Right lobe of liver (tissue), 6 donors: Measurements from ENCODE around the gene COL24A1. TPM values are rescaled to one million over a fixed set of nuclear protein-coding genes. Genes with fewer than 3 reads are reported as not detected.

Experiments
- ATAC-seq, 4 donors: fragments of 200-7000 bp; cut with Tn5 transposase; one replicate each; pipeline ENCODE4 v1.9.1; 2020; ENCODE audit warnings: mild to moderate bottlenecking in 4 of 4, moderate library complexity in 4 of 4
- DNase-seq, 3 donors: peaks; one replicate each; pipeline ENCODE4 v3.0.0-alpha.2; 2020
- H3K27ac ChIP-seq, 3 donors: fragments of 200-600 bp; one replicate each; pipeline ENCODE4 v1.8.0; 2022
- H3K27me3 ChIP-seq, 2 donors: fragments of 200-600 bp; one replicate each; pipeline ENCODE4 v1.8.0; 2022
- H3K36me3 ChIP-seq, 4 donors: fragments of 200-600 bp; sonication (generic) in 1 of 4; one replicate each; pipeline versions ENCODE4 v1.5.1 to v1.8.0; 2017 to 2022; ENCODE audit warnings: control low read depth in 1 of 4
- H3K4me1 ChIP-seq, 4 donors: fragments of 200-600 bp; sonication (generic) in 1 of 4; one replicate each; pipeline versions ENCODE4 v1.5.1 to v1.8.0; 2017 to 2022; ENCODE audit warnings: control low read depth in 1 of 4
- H3K4me3 ChIP-seq, 3 donors: fragments of 200-600 bp; one replicate each; pipeline ENCODE4 v1.8.0; 2022
- H3K9me3 ChIP-seq, 4 donors: fragments of 200-600 bp; sonication (generic) in 1 of 4; one replicate each; pipeline versions ENCODE4 v1.5.1 to v1.8.0; 2017 to 2022; ENCODE audit warnings: control low read depth in 1 of 4
- POLR2A ChIP-seq: fragments of 450-650 bp; IDR thresholded peaks from one replicate; pipeline ENCODE4 v1.6.1; 2017; ENCODE audit warnings: antibody characterized with exemption, mild to moderate bottlenecking
- WGBS: methylation state at CpG from one replicate; pipeline ENCODE4 v1.1.6; 2018; ENCODE audit warnings: low coverage, low lambda C conversion rate; ENCODE audit not compliant: insufficient coverage; ENCODE audit errors: missing lambda C conversion rate; 5-methylcytosine and 5-hydroxymethylcytosine counted together
- intact Hi-C, 2 donors: fragments of 100-400 bp; cut with DNase I; formaldehyde crosslinking; loops; one replicate each; pipeline versions ENCODE4 v1.11.2 to v1.14.1; 2022
- long read RNA-seq: library from polyadenylated mRNA; unstranded; transcript quantifications from one replicate; pipeline ENCODE4 v2.0.0, GENCODE V29; 2019
- total RNA-seq, 6 experiments: library from RNA; depleted of rRNA in 2 of 6; stranded (reverse); fragments of >200 nt in 2 of 6; fragmentation: NEBNext Ultra II Directional in 3 of 6; extraction: Animal tissue kit (Norgen Biotek cat#: 25700) in 3 of 6; gene quantifications; one replicate each; pipeline versions ENCODE4 v1.1.0 to v1.2.4, GENCODE V29; 2016 to 2023
- TF ChIP-seq, protein P1 (sequence below), 4 donors: fragments of 200-600 bp in 3 of 4; fragments of 450-650 bp in 1 of 4; IDR thresholded peaks; one replicate each; pipeline versions ENCODE4 v1.5.1 to v1.8.0; 2016 to 2022; ENCODE audit warnings: antibody characterized with exemption in 4 of 4, mild to moderate bottlenecking in 2 of 4
- donor health status: DM: no; HTN: yes; CAD: no.
- donor health status: DM: no; HTN: no; CAD: no.
- donor health status: DM: no; HTN: no; CAD: no.
- donor health status: DM: no; HTN: yes; CAD: no.
- donor health status: DM: no; HTN: yes; CAD: no.

Gene COL24A1
- under 1 TPM in 2 of 6 experiments, not detected in 4; 0.05 to 0.07 TPM for total RNA-seq
- long read RNA-seq, result 0 reads

DNA sequence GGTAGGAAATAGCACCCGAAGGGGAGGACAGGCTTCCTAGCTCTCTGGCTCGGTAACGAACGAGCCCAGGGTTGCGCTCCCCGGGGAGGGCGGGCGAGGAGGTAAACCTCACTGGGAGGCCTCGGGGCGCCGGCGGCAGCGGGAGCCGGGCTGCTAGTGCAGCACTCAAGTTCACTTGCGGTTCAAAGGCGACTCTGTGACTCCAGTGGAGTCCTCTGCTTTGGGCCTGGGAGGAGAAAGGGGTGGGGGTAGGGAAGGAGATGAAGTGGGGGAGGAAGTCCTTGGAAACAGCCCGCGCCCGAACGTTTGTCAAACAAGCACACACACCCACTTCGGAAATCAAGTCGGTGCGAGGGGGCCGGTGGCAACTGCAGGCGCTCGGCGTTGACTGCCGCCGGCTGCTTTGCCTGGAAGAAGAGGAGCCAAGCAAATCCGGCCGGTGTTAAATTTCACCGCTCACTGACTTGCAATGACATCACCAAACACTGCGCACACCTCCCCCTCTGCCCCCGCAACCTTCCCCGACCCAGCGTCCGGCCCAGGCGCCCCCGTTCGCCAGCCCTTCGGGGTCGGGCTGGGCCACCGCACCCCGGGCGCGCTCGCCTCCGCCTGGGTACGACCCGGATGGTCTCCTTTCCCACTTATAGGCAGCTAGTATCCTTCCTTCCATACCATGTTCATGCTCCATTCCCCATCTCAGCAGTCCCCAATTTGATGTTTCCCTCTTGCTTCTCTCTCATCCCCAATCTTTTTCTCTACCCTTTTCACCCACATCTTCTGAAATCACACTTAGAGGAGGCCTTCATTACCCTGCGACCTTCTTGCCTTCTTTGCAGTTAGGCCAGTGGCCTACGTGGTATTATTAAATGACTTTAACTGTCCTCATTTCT, at the start of gene COL24A1:
Gene COL24A1, minus strand, starts transcription at position 207 of the 890 bp plus-strand sequence. CDS start 376 bp downstream, outside the sequence.
- Histone ChIP-seq H3K36me3 (no peaks in the 10 kb centered on the region), H3K27me3 (no peaks in the 10 kb centered on the region), H3K4me1 (peaks cover 0 to 12% (median 0%) of the 10 kb centered on the region in 4 donors), H3K4me3 (peak within 1 kb of the TSS; percentile 3 to 22 (median 6)), H3K9me3 (no peaks in the 10 kb centered on the region), H3K27ac (no peak within 1 kb of the TSS)
- DNase-seq, result peak; percentile 37 to 47 (median 46)
- intact Hi-C loops, result no loop called here
- no peak for TF ChIP-seq POLR2A
- TF ChIP-seq, protein P1, sequence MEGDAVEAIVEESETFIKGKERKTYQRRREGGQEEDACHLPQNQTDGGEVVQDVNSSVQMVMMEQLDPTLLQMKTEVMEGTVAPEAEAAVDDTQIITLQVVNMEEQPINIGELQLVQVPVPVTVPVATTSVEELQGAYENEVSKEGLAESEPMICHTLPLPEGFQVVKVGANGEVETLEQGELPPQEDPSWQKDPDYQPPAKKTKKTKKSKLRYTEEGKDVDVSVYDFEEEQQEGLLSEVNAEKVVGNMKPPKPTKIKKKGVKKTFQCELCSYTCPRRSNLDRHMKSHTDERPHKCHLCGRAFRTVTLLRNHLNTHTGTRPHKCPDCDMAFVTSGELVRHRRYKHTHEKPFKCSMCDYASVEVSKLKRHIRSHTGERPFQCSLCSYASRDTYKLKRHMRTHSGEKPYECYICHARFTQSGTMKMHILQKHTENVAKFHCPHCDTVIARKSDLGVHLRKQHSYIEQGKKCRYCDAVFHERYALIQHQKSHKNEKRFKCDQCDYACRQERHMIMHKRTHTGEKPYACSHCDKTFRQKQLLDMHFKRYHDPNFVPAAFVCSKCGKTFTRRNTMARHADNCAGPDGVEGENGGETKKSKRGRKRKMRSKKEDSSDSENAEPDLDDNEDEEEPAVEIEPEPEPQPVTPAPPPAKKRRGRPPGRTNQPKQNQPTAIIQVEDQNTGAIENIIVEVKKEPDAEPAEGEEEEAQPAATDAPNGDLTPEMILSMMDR (IDR thresholded peaks at IDR 0.05), result no peak
- 7% methylated on average over 29 of the region's 52 CpGs for WGBS
- peak; percentile 38 to 51 (median 48) for ATAC-seq

DNA sequence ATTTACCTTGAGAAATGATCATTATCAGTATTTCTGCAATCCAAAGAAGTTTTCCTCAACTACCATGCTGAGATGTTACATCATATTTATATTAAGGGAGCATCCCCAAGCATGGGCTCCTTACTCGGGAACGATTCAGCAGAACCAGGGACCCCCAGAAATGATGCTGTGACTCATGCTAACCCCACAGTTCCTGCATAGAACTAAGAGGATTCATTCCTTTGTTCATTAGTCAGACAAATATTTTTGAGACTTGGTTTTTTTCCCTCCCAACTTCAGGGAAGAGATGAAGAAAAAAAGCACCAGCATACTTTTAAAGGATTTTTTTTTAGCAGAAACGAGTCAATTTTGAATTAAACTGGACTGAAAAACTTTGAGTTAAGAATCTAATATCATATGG, 49.2 kb upstream of the COL24A1 start:
- Histone ChIP-seq H3K9me3 (no peaks in the 10 kb centered on the region), H3K27ac (no peak overlapping the region), H3K36me3 (no peaks in the 10 kb centered on the region), H3K27me3 (no peaks in the 10 kb centered on the region), H3K4me1 (no peaks in the 10 kb centered on the region), H3K4me3 (no peak overlapping the region)
- 45% methylated on average over 3 of the region's 3 CpGs for WGBS
- DNase-seq, result no peak
- no peak for TF ChIP-seq POLR2A
- TF ChIP-seq, protein P1 (IDR thresholded peaks at IDR 0.05), result no peak
- no peak for ATAC-seq
- intact Hi-C loops, result no loop called here

- WGBS, result 55% methylated on average over 3 of the region's 4 CpGs
- Histone ChIP-seq H3K27me3 (no peaks in the 10 kb centered on the region), H3K36me3 (no peaks in the 10 kb centered on the region), H3K9me3 (no peaks in the 10 kb centered on the region), H3K27ac (no peak overlapping the region), H3K4me1 (no peaks in the 10 kb centered on the region), H3K4me3 (no peak overlapping the region)
- DNase-seq, result no peak
- intact Hi-C loops, result no loop called here
- TF ChIP-seq POLR2A, result no peak
- TF ChIP-seq, protein P1 (IDR thresholded peaks at IDR 0.05), result no peak
- ATAC-seq, result no peak
Measured at GRCh38 chr1:86202552-86203340, 46.2 kb upstream of the COL24A1 start.

GRCh38 chr1:86201311-86201710, 44.7 kb upstream of the COL24A1 start:
- H3K36me3 ChIP-seq, result no peaks in the 10 kb centered on the region
- intact Hi-C loops, result no loop called here
- no peak for ATAC-seq
- no peak overlapping the region for H3K27ac ChIP-seq
- H3K27me3 ChIP-seq, result no peaks in the 10 kb centered on the region
- H3K9me3 ChIP-seq, result no peaks in the 10 kb centered on the region
- DNase-seq, result no peak
- no peak for TF ChIP-seq POLR2A
- TF ChIP-seq, protein P1 (IDR thresholded peaks at IDR 0.05), result no peak
- no peak overlapping the region for H3K4me3 ChIP-seq
- H3K4me1 ChIP-seq, result no peaks in the 10 kb centered on the region
- WGBS, result 49% methylated on average over 2 of the region's 2 CpGs
